GM12873 (cell line): ENCODE measurements around the gene ZNF516.

ENCODE experiments used
- TF ChIP-seq, protein P1 (sequence below): IDR thresholded peaks from 2 replicates; pipeline ENCODE4 v1.5.1; 2012; ENCODE audit warnings: low read depth, mild to moderate bottlenecking, moderate library complexity, low read length, control low read depth; ENCODE audit not compliant: insufficient read depth; ENCODE audit errors: missing control alignments

Gene ZNF516

DNA sequence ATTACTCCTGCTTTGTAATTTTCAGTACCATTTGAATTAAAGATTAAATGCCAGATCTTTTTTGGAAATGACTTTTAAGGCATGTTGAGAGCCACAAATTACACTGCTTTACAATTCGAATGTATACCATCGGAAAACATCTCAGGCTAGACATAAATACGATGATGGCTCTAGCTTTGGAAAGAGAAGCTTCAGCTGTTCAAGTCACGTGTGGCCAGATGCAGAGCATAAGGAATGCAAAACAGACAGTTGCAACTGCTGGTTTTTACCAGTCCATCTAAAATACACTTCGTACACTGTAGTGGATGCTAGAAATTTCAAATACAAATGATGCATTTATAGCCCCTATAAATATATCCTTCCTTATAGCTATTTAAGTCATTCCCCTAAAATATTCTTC, 8.0 kb downstream of the ZNF516 start:
- TF ChIP-seq, protein P1, sequence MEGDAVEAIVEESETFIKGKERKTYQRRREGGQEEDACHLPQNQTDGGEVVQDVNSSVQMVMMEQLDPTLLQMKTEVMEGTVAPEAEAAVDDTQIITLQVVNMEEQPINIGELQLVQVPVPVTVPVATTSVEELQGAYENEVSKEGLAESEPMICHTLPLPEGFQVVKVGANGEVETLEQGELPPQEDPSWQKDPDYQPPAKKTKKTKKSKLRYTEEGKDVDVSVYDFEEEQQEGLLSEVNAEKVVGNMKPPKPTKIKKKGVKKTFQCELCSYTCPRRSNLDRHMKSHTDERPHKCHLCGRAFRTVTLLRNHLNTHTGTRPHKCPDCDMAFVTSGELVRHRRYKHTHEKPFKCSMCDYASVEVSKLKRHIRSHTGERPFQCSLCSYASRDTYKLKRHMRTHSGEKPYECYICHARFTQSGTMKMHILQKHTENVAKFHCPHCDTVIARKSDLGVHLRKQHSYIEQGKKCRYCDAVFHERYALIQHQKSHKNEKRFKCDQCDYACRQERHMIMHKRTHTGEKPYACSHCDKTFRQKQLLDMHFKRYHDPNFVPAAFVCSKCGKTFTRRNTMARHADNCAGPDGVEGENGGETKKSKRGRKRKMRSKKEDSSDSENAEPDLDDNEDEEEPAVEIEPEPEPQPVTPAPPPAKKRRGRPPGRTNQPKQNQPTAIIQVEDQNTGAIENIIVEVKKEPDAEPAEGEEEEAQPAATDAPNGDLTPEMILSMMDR, result no peak

DNA sequence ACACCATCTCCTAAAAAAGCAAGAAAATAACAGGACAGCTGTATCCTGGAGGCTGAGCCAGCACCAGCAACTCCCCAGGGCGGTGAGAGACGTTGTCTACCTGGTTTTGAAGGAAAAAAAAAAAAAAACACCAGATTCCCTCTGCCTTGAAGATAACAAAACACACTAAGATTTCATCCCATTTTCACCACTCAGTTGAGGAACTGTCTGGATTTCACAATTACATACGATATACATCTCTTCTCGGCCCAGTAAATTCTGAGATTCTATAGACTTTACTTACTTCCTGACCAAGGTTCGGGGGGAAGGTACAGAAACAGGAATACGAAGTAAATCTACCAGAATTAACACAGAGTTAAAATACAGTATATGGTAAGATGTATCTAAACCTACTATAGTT, 8.5 kb downstream of the ZNF516 start:
- TF ChIP-seq, protein P1, result no peak

DNA sequence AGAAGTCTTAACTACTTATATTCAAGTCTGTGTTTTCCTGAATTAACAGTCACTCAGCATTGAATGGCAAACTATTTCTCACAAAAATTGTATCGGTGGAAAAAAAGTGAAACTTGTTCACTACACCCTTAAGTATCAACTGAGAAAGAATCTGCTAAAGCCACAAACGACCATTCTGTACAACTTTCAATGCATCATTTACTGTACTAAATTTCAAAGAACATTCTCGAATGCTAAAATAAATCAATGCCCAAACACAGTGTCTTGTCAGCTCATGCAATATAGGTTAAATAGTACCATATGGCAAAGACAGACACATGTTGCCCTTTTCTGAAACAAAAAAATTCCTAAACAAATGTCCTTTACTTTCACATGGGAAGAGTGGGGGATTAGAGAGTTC, 9.0 kb downstream of the ZNF516 start:
- TF ChIP-seq, protein P1, result no peak

DNA sequence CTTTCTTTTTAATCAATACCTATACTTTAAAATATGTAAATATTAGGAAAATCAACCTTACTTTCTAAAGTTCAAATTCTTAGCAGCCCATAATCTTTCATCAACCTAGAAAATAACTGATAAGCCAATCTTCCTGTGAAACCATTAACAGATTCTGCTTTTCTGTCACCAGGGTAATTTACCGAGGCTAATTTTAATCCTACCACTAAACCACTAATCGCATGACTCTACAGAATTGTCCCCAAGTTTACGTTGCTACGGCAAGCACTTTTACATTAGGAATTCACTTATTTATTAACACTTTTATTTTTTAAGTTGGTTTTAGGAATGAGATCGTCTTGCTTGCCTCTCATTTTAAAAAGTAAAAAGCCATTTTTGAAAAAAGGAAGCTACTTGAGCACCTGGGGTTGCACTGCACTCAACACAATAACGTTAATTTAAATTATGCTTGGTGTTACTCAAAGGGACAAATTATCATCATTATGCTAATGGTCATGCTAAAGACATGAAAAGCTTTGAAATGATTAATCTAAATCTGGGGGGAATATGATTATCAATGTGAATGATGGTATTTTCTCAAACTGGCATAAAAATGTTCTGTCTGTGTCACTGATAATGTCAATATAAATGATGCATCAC, 10.2 kb downstream of the ZNF516 start:
- TF ChIP-seq, protein P1, result no peak

DNA sequence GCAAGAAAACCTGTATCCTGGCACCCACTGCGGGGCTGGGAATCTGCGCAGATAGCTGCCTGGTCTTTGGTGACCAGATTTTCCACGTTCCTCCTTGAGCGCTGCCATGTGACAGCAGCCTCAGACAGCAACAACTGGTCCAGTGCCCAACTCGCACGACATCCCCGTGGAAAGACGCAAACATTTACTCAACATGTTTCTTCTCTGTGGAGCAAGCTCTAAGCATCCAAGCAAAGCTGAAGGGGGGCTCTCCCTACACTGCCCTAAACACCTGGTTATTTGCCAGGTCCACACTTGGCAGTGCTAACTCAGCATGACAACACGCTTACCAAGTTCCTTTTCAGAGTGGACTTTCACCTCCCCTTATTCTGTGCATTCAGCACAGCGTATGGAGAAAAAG, 11.3 kb downstream of the ZNF516 start:
- TF ChIP-seq, protein P1, result no peak

DNA sequence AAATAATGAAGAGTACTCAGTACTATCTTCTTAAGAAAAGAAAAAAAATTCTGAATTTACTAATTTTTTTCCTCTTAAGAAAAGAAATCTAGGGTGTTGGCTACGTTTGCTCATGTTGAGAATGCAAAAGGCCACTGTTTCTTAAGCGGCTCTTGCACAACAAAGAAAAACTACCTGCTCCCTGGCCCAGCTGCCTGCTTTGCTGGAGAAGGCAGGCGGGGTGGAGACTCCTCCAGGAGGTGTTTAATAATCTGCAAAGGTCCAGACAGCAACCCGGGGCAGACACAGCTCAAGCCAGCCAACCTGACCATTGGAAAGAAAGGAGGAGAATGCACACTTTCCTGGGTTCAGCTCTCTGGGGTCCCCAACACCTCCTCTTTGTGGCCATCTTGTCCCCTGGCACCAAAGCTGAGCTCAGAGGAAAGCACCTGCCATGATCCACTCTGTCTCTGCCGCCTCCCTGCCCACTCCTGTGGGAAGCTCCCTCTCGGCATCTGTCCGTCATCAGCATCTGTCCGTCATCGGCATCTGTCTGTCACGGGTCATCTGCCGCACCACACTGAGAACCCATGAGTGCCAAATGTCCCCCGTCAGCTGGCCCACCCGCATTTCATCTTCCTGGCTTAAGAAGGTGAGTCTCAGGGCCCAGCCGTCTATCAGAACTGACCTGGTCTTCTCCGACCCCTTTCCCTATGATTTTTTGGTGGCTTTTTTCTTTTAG, 11.9 kb downstream of the ZNF516 start:
- TF ChIP-seq, protein P1, result no peak

DNA sequence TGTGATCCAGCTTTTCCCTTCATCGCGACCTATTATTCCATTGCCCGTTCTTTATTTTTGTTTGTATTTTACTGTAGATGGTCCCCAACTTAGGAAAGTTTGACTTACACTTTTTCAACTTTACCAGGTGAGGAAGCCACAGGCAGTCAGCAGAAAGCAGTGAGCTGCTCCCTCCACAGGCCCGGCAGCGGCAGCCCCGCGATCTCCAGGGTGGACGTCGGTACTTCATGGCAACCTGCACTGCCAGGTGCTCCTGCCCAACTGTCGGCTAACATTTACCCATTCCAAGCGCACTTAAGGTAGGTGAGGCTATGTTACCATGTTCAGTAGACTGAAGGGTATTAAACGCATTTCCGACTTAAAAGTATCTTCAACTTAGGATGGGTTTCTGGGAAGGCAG, 12.8 kb downstream of the ZNF516 start:
- TF ChIP-seq, protein P1, result no peak
